Measurements from ENCODE around the gene CCDC38. TPM values are rescaled to one million over a fixed set of nuclear protein-coding genes. Genes with fewer than 3 reads are reported as not detected.
A peak's percentile ranks its signal among the peaks of the same experiment; 100 is the strongest.

CCDC38 gene
- total and polyA plus RNA-seq, 3 donors from 2014 or later, result 7.7 to 31.8 (median 25.8) TPM

GRCh38 chr12:95963096-95963495 lies 20.7 kb upstream of the CCDC38 start:
- Histone ChIP-seq H3K4me3 (no peak overlapping the region), H3K9me3 (no peaks in the 10 kb centered on the region), H3K27me3 (no peaks in the 10 kb centered on the region), H3K4me1 (no peaks in the 10 kb centered on the region), H3K27ac (no peak overlapping the region), H3K36me3 (ENCODE audit: low read depth, missing control alignments) (no peaks in the 10 kb centered on the region)
- intact Hi-C loops (cut with DNase I; ENCODE audit: low total_unique reads), result no loop called here
- 69 to 88% methylated on average over 2 of the region's 2 CpGs for WGBS, 2 donors
- DNase-seq, result no peak
- no peak for TF ChIP-seq CTCF (IDR thresholded peaks at IDR 0.05)
- TF ChIP-seq POLR2A (IDR thresholded peaks at IDR 0.05), result no peak

GRCh38 chr12:95962222-95962621 lies 19.8 kb upstream of the CCDC38 start:
- Histone ChIP-seq H3K27me3 (no peaks in the 10 kb centered on the region), H3K9me3 (no peaks in the 10 kb centered on the region), H3K36me3 (ENCODE audit: low read depth, missing control alignments) (no peaks in the 10 kb centered on the region), H3K27ac (no peak overlapping the region), H3K4me3 (no peak overlapping the region), H3K4me1 (no peaks in the 10 kb centered on the region)
- 74% methylated on average over 7 of the region's 7 CpGs for WGBS, 2 donors
- intact Hi-C loops (cut with DNase I; ENCODE audit: low total_unique reads), result no loop called here
- TF ChIP-seq POLR2A (IDR thresholded peaks at IDR 0.05) (no peak), CTCF (IDR thresholded peaks at IDR 0.05) (no peak)
- DNase-seq, result no peak

GRCh38 chr12:95960241-95960640 lies 17.8 kb upstream of the CCDC38 start:
- Histone ChIP-seq H3K27ac (no peak overlapping the region), H3K36me3 (ENCODE audit: low read depth, missing control alignments) (no peaks in the 10 kb centered on the region), H3K9me3 (no peaks in the 10 kb centered on the region), H3K4me3 (no peak overlapping the region), H3K4me1 (no peaks in the 10 kb centered on the region), H3K27me3 (no peaks in the 10 kb centered on the region)
- no peak for TF ChIP-seq CTCF (IDR thresholded peaks at IDR 0.05)
- no peak for TF ChIP-seq POLR2A (IDR thresholded peaks at IDR 0.05)
- WGBS, 2 donors, result 71 to 77% methylated on average over 5 of the region's 5 CpGs
- intact Hi-C loops (cut with DNase I; ENCODE audit: low total_unique reads), result no loop called here
- no peak for DNase-seq

GRCh38 chr12:95959107-95959506 lies 16.7 kb upstream of the CCDC38 start:
- H3K36me3 ChIP-seq (ENCODE audit: low read depth, missing control alignments), result no peaks in the 10 kb centered on the region
- no peaks in the 10 kb centered on the region for H3K4me1 ChIP-seq
- H3K4me3 ChIP-seq, result no peak overlapping the region
- H3K9me3 ChIP-seq, result no peaks in the 10 kb centered on the region
- no peak for DNase-seq
- TF ChIP-seq POLR2A (IDR thresholded peaks at IDR 0.05), result no peak
- no peak for TF ChIP-seq CTCF (IDR thresholded peaks at IDR 0.05)
- no peak overlapping the region for H3K27ac ChIP-seq
- intact Hi-C loops (cut with DNase I; ENCODE audit: low total_unique reads), result no loop called here
- 67 to 73% methylated on average over 1 of the region's 1 CpG for WGBS, 2 donors
- H3K27me3 ChIP-seq, result no peaks in the 10 kb centered on the region

GRCh38 chr12:95956557-95957145 lies 14.2 kb upstream of the CCDC38 start:
- Histone ChIP-seq H3K9me3 (no peaks in the 10 kb centered on the region), H3K27me3 (no peaks in the 10 kb centered on the region), H3K4me3 (peak overlapping the region in 1 of 2 donors; percentile 4), H3K4me1 (no peaks in the 10 kb centered on the region), H3K27ac (no peak overlapping the region), H3K36me3 (ENCODE audit: low read depth, missing control alignments) (no peaks in the 10 kb centered on the region)
- TF ChIP-seq CTCF (IDR thresholded peaks at IDR 0.05) (no peak), POLR2A (IDR thresholded peaks at IDR 0.05) (no peak)
- intact Hi-C loops (cut with DNase I; ENCODE audit: low total_unique reads), result no loop called here
- WGBS, 2 donors, result 43 to 58% methylated on average over 22 to 27 of the region's 27 CpGs
- DNase-seq, result peak; percentile 46
